Fibroblast of pulmonary artery (primary cell): Measurements from ENCODE around the gene ANKRD12.

Source experiments
- DNase-seq: peaks from one replicate; pipeline ENCODE4 v3.0.0-alpha.2; 2010; ENCODE audit warnings: low read depth
- H3K4me3 ChIP-seq: replicated peaks from 2 replicates; pipeline ENCODE4 v1.5.1; 2011; ENCODE audit warnings: low read depth, mild to moderate bottlenecking, control low read depth, low read length, moderate library complexity
- TF ChIP-seq, protein P1 (sequence below): IDR thresholded peaks from 2 replicates; pipeline ENCODE4 v1.5.1; 2011; ENCODE audit warnings: mild to moderate bottlenecking, control low read depth, low read length, inconsistent platforms; ENCODE audit errors: missing control alignments

Gene ANKRD12

DNA sequence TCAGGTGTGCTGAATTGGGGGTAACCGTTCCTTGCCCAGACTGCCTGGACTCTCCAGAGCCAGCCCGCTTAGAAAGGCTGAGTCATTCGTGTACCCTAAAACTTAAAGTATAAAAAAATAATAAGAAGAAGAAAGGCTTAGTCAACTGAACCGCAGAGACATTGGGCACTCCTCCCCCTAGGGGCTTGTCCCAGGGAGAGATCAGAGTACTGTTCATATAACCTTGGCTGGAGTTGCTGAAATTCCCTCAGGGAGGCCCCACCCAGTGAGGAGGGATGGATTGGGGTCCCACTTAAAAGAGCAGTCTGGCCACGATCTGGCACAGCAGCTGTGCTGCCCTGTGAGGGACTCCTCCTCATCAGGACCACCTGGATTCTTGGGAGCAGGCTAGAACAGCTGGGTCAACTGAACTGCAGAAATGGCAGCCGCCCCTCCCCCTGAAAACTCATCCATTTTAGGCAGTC lies 37.2 kb downstream of the ANKRD12 start:
- H3K4me3 ChIP-seq, result no peak overlapping the region
- no peak for DNase-seq
- TF ChIP-seq, protein P1, sequence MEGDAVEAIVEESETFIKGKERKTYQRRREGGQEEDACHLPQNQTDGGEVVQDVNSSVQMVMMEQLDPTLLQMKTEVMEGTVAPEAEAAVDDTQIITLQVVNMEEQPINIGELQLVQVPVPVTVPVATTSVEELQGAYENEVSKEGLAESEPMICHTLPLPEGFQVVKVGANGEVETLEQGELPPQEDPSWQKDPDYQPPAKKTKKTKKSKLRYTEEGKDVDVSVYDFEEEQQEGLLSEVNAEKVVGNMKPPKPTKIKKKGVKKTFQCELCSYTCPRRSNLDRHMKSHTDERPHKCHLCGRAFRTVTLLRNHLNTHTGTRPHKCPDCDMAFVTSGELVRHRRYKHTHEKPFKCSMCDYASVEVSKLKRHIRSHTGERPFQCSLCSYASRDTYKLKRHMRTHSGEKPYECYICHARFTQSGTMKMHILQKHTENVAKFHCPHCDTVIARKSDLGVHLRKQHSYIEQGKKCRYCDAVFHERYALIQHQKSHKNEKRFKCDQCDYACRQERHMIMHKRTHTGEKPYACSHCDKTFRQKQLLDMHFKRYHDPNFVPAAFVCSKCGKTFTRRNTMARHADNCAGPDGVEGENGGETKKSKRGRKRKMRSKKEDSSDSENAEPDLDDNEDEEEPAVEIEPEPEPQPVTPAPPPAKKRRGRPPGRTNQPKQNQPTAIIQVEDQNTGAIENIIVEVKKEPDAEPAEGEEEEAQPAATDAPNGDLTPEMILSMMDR, result no peak

DNA sequence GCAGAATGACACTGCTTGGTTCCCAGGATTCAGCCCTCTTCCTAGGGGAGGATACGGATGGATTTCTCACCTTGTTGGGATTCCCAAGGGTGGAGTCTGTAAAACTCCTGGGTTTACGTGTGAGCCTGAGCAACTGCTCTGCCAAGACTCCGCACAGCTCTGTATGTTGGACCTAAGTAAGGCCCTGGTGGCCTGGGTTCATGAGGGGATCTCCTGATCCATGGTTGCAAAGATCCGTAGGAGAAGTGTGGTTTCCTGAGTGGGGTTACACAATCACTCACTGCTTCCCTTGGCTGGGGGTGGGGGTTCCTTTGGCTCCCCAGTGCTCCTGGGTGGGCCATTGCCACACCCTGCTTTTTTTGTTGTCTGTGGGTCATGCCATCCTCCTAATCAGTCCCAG lies 37.7 kb downstream of the ANKRD12 start:
- TF ChIP-seq, protein P1, result no peak
- H3K4me3 ChIP-seq, result no peak overlapping the region
- no peak for DNase-seq

DNA sequence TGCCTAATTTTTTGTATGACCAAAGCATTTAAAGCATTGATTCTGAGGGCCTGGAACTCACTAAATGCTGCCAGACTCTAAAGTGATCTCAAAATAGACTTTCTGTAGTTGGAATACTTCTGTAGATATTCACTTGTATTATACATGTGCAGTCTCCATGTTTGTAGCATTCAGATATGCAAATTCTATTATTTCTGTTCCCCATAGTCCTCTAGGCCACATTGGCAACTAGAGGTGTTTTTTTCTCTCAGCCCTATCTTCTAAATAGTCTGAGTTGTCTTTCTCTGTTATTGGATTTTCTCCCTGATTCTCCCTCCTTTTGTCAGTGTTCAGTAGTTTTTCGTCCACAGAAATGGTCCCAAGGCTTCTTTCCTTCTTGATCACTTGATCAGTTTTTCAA lies 38.5 kb downstream of the ANKRD12 start:
- H3K4me3 ChIP-seq, result no peak overlapping the region
- TF ChIP-seq, protein P1, result no peak
- DNase-seq, result no peak

DNA sequence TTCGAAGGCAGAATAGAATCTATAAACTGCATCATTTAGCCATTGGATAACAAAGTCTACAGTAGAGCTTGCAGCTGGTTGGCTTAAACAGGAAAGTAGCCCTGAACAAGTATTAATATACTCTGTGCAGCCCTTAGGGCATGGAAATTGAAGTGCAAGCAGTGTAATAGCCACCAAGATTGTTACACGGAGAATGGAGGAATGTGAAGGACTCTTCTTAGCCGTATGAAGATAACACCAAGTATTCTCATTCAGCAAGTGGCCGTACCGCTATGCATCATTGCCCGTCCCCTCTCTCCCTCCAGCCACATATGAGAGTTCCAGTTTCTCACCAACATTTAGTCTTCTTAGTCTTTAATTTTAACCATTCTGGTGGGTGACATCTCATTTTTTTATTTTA lies 40.5 kb downstream of the ANKRD12 start:
- no peak for DNase-seq
- TF ChIP-seq, protein P1, result no peak

DNA sequence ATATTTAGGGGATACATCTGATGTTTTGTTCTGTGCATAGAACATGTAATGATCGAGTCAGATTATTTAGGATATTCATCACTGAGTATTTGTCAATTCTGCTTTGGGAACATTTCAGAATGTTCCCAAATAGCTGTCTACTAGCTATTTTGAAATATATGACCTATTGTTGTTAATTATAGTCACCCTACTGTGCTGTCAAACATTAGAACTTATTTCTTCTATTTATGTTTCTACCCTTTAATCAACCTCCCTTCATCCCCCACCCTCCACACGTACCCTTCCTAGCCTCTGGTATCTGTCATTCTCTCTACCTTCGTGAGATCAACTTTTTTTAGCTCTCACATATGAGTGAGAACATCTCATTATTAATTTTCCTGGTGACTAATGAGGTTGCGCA lies 40.9 kb downstream of the ANKRD12 start:
- no peak for DNase-seq
- TF ChIP-seq, protein P1, result no peak
- H3K4me3 ChIP-seq, result no peak overlapping the region

More for the DNA sequence above, 40.5 kb downstream of the ANKRD12 start:
- H3K4me3 ChIP-seq, result no peak overlapping the region

DNA sequence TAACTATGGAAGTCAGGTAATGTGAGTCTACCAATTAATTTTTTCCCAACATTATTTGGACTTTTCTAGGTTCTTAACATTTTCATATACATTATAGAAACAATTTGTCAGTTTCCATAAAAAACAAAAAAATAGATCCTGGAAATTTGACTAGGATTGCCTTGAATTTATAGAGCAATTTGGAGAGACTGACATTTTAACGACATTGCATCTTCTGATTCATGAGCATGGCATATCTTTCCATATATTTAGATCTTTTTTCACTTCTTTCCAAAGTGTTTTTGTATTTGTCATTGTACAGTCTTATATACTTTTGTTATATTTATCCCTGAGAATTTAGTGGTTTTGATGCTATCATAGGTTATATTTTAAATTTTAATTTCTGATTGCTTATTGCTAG lies 42.0 kb downstream of the ANKRD12 start:
- H3K4me3 ChIP-seq, result no peak overlapping the region
- DNase-seq, result no peak
- TF ChIP-seq, protein P1, result no peak

DNA sequence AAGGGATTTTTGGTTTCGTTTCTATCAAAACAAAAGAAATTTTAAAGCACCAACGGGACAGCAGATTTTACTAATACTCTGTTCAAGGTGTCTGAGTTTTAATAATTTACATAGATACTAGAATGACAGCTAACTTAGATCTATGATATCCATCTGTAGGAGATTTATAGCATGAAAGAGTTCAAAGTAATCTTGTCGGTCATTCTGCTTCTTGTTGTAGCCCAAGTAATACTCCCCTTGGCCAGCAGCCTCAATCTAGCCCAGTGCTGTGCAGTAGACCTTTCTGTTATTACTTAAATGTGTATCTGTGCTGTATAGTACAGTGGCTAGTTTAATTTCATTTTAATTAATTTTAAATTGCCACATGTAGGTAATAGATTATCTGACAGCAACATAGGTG lies 44.7 kb downstream of the ANKRD12 start:
- no peak for DNase-seq
- H3K4me3 ChIP-seq, result no peak overlapping the region
- TF ChIP-seq, protein P1, result no peak
